ENCODE results near the gene DENND1A.

DNA sequence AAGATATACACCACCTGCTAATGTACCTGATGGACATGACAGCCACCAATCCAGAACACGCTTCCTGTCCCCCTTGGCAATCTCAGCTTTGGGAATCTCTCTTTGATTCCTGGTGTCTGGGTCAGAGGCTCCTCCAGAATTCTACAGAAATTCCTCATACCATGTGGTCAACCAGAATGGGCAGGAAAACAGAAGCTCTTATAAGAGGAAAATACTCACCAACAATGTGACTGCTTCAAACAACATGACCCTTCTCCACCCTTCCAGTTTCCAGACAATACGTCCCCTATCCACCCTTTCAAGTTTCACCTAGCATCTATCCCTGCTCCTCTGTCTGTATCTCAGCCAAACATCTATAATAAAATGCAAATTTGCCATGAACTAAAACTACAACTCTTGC, 247.2 kb downstream of the DENND1A start:
- TF ChIP-seq, protein P1, sequence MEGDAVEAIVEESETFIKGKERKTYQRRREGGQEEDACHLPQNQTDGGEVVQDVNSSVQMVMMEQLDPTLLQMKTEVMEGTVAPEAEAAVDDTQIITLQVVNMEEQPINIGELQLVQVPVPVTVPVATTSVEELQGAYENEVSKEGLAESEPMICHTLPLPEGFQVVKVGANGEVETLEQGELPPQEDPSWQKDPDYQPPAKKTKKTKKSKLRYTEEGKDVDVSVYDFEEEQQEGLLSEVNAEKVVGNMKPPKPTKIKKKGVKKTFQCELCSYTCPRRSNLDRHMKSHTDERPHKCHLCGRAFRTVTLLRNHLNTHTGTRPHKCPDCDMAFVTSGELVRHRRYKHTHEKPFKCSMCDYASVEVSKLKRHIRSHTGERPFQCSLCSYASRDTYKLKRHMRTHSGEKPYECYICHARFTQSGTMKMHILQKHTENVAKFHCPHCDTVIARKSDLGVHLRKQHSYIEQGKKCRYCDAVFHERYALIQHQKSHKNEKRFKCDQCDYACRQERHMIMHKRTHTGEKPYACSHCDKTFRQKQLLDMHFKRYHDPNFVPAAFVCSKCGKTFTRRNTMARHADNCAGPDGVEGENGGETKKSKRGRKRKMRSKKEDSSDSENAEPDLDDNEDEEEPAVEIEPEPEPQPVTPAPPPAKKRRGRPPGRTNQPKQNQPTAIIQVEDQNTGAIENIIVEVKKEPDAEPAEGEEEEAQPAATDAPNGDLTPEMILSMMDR (IDR thresholded peaks at IDR 0.05; ENCODE audit: insufficient read depth, low read depth, low read length), result no peak
- no peak for TF ChIP-seq EZH2 (IDR thresholded peaks at IDR 0.05; ENCODE audit: insufficient read depth, low read length)

All from astrocyte (in vitro differentiated cells and primary cell).